Measurements from ENCODE around the gene GNB1L. TPM values are rescaled to one million over a fixed set of nuclear protein-coding genes. Genes with fewer than 3 reads are reported as not detected.
"Not testable (repeated sequence)": the region's sequence is repeated elsewhere in the genome, so short reads cannot be mapped to it uniquely, and the experiment has no call there.

Gene GNB1L
- total RNA-seq, 1 donor from 2014 or later: 11.1 TPM

GRCh38 chr22:19797086-19798002 lies 57.3 kb downstream of the GNB1L start:
- DNase-seq (ENCODE audit: low read depth, low spot score): no peak

- no peak for DNase-seq (ENCODE audit: low read depth, low spot score)
Observed at GRCh38 chr22:19796160-19796559, 58.5 kb downstream of the GNB1L start.

- no peak for DNase-seq (ENCODE audit: low read depth, low spot score)
Observed at GRCh38 chr22:19795617-19796008, 59.1 kb downstream of the GNB1L start.

- no peak for DNase-seq (ENCODE audit: low read depth, low spot score)
Observed at GRCh38 chr22:19793661-19794310, 60.9 kb downstream of the GNB1L start.

GRCh38 chr22:19793161-19793560 lies 61.5 kb downstream of the GNB1L start:
- DNase-seq (ENCODE audit: low read depth, low spot score): no peak

GRCh38 chr22:19792383-19792896 lies 62.2 kb downstream of the GNB1L start:
- not testable (repeated sequence) for DNase-seq (ENCODE audit: low read depth, low spot score)

- no peak for DNase-seq (ENCODE audit: low read depth, low spot score)
Observed at GRCh38 chr22:19791894-19792293, 62.8 kb downstream of the GNB1L start.

DNA sequence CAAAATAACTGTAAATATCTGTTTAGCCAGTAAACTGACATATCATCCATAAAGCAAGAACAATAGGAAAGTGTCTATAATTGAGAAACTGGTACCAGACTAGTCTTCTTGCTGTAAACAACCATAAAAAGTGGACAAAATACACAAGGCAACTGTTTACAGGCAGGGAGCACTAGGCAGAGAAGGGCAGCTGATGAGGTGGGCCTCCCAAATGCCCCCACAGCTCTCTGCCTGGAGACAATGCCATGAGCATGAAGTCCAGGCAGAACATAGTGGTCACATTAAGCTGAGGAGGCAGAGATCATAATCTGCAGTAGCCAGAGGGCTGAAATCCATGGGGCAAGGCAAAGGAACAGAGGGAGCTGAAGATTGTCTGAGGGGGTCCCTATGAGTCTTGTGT lies 63.4 kb downstream of the GNB1L start:
- DNase-seq (ENCODE audit: low read depth, low spot score): no peak

- no peak for DNase-seq (ENCODE audit: low read depth, low spot score)
Observed at GRCh38 chr22:19789828-19790227, 64.8 kb downstream of the GNB1L start.

DNA sequence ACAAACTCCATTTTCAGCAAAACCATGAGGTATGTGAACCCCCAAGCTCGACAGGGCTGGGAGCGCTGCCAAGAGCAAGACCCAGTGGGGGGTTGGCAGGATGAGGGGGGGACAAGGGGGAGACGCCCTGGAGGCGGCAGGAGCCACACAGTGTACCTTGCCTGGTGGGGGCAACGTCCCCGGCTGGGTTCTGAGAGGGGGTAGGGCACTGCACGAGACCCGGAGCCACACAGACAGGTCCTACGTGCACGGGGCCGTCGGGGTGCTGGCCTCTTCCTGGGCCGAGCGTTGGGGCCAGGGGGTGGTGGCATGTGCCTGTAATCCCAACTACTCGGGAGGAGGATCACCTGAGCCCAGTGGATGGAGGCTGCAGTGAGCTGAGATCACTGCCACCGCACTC lies 65.3 kb downstream of the GNB1L start:
- DNase-seq (ENCODE audit: low read depth, low spot score): no peak

DNA sequence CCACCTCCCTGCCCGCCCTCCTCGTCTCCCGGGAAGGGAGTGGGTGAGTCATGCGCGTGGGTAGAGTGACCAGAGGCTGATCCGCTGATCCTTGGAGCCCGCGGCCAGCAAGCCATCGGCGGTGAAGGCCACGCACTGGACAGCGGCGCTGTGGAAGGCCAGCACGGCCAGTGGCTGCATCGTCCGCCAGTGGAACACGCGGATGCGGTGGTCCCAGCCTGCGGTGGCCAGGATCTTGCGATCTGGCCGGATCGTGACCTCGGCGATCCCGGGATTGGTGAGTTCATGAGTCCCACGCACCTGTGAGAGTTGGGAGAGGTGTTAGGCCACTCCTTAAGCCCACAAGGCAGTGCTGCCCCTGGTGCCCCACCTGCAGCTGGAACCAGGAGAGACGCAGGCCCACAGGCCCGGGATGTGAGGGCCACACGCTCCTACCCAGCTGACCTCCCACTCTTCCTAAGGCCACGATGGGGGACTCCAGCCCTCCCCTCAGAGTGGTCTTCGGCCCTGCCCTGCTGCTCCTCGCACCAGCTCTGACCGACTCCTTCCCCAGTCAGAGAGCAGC lies 65.9 kb downstream of the GNB1L start:
- DNase-seq (ENCODE audit: low read depth, low spot score): no peak

DNA sequence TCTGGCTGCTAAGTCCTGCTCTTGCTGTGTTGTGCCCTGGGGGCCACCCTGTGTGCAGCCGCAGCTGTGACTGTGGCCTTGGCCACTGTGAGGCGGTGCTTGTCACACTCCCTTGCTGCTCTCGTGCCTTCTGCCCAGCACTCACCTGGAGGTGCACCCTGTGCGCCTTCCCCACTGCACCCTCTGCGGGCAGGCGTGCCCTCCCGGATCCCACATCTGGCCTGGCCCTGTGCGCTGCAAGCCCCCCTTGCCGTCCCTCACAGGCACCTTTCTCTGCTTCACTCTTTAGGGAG lies 66.9 kb downstream of the GNB1L start:
- DNase-seq (ENCODE audit: low read depth, low spot score): no peak

DNA sequence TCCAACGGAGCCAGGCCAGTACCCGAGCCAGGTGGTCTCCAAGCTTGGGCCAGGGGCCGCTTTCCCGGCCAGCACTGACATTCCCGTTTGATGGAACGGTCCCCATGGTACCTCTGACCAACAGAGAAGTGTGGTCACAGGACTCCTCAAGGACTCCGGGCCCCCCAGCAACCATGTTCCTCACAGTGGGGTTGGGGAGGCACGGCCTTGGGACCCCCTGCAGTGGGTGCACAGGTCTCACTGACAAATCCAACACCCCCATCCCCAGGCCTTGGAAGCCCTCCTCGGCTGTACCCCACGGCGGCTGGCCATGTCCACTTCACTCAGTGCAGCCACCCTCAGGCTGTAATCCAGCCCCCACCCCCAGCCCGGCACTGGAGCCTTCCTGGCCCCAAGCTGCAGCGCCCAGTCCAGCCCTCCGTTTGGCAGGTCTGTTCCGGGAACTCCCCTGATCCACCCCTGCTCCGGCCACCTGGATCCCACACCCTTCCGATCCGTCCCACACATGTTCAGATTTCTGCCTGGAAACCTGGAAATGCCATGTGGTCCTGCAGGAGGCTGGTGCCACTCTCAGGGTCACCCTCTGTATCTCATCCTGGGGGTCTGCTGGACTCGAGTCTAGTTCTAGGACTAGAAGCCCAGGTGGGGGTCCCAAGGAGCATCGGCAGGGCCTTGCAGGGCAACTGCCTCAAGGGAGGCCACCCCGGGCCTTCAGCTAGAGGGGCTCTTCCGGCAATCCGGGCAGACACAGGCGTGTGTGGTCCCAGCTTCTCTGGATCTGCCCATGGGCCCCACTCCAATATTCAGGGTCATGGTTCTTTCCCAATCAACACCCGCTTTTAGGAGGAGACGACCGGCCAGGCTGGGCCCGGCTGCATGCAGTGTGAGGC lies 67.5 kb downstream of the GNB1L start:
- DNase-seq (ENCODE audit: low read depth, low spot score): no peak

DNA sequence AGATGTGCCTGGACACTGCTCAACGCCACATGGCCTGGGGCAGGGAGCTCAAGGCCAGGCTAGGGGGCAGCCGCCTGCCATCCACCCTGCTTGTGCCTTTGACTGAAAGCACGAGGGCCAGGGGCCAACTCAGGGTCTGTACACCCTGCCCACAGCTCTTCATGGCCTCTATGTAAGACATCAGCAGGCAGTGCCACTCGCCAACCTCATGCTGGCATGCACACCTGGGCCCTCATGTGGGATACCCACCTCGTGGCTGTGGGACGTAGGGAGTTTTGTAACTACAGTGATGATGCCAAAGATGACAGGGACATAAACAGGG lies 68.4 kb downstream of the GNB1L start:
- no peak for DNase-seq (ENCODE audit: low read depth, low spot score)

GRCh38 chr22:19785461-19786263 lies 69.0 kb downstream of the GNB1L start:
- DNase-seq (ENCODE audit: low read depth, low spot score): no peak

DNA sequence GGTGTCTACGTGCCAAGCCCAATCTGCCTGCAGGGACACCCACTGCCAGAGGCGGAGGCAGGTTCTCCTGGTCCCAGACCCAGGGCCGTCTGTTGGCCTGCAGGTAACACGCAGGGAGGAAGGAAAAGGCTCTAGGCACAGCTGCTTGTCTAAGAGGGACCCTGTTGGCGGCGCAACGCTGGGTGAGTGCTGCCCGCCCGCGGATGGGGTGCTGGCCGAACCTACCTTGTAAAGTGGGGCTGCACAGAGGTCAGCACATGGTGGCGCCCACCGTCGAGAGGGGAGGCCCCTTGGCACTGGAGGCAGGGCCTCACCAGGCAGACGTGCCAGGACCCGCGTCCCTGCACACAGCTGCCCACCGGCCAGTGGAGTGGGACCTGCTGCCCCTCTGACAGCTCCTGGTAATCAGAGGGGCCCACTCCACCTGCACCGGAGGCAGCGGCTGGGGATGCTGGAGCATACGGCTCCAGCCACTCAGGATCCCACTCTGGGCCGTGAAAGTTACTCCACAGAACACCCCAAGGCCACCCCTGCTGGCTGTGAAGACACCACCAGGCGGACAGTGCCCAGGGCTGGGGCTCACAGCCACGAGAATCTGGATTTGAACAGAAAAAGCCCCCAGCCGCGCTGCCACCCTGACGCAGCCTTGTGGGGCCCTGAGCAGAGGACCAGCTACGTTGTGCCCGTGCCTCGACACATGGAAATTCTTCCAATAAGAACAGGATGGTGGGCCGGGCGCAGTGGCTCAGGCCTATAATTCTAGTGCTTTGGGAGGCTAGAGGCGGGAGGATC lies 70.1 kb downstream of the GNB1L start:
- no peak for DNase-seq (ENCODE audit: low read depth, low spot score)

GRCh38 chr22:19783586-19784383 lies 70.9 kb downstream of the GNB1L start:
- DNase-seq (ENCODE audit: low read depth, low spot score): no peak

- no peak for DNase-seq (ENCODE audit: low read depth, low spot score)
Observed at GRCh38 chr22:19782533-19782932, 72.1 kb downstream of the GNB1L start.

DNA sequence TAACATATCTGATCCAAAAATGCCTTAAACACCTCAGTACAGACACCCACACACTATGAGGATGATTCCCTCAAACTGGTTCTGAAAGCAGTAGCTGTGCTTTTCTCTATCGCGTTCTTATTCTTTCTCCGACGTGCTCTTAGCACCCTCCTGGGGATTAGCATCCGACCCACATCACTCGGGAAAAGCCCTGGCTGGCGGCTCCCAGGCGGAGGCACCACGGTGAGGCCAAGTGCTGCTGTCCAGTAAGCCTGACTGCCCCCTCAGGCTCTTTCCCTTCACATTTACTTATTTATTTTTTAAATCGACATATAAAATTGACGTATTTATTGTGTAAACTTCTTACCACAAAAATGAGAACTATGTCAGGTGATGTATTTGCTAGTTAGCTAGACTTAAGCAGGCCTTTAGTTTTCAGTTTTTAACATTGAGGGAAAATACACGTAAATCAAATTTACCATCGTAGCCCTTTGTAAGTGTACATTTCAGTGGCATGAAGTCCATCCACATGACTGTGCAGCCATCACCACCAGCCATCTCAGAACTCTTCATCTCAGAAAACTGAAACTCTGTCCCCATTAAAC lies 74.9 kb downstream of the GNB1L start:
- no peak for DNase-seq (ENCODE audit: low read depth, low spot score)
